Natural killer cell (primary cell): Measurements from ENCODE around the gene SHROOM3. TPM values are rescaled to one million over a fixed set of nuclear protein-coding genes. Genes with fewer than 3 reads are reported as not detected.

Experiments used
- ATAC-seq, 3 donors: fragments of 150-1000 bp in 2 of 3; fragments of 200-7000 bp in 1 of 3; cut with Tn5 transposase; 1 replicate in 1 of 3; 2 replicates in 2 of 3; pipeline ENCODE4 v1.10.0; 2021; ENCODE audit warnings: mild to moderate bottlenecking in 2 of 3, moderate library complexity in 2 of 3
- DNase-seq, 2 donors: peaks; one replicate each; pipeline versions ENCODE4 v3.0.0 to v3.0.0-alpha.2; 2013 to 2021; ENCODE audit warnings: mixed read lengths in 1 of 2
- H3K27ac ChIP-seq: one replicate; pipeline ENCODE4 v1.5.1; 2013; ENCODE audit warnings: mild to moderate bottlenecking, low read length
- H3K27me3 ChIP-seq: one replicate; pipeline ENCODE4 v1.6.1; 2013; ENCODE audit warnings: low read length; ENCODE audit not compliant: control insufficient read depth, insufficient read depth
- H3K36me3 ChIP-seq: one replicate; pipeline ENCODE4 v1.6.1; 2013; ENCODE audit warnings: low read length; ENCODE audit not compliant: control insufficient read depth, insufficient read depth
- H3K4me1 ChIP-seq: one replicate; pipeline ENCODE4 v1.6.1; 2013; ENCODE audit warnings: low read length; ENCODE audit not compliant: control insufficient read depth, insufficient read depth
- H3K4me3 ChIP-seq: one replicate; pipeline ENCODE4 v1.5.1; 2013; ENCODE audit warnings: low read length
- H3K9me3 ChIP-seq: one replicate; pipeline ENCODE4 v1.6.1; 2013; ENCODE audit warnings: low read length; ENCODE audit not compliant: control insufficient read depth, insufficient read depth
- H3K27ac Mint-ChIP-seq, 2 donors: one replicate each; pipeline ENCODE4 v1.8.0; 2022; ENCODE audit warnings: mild to moderate bottlenecking in 2 of 2, mixed read lengths in 2 of 2, moderate library complexity in 1 of 2
- H3K27me3 Mint-ChIP-seq, 2 donors: one replicate each; pipeline ENCODE4 v1.8.0; 2022; ENCODE audit warnings: low read depth in 2 of 2, mixed read lengths in 2 of 2
- H3K36me3 Mint-ChIP-seq: one replicate; pipeline ENCODE4 v1.8.0; 2022; ENCODE audit warnings: mixed read lengths
- H3K4me1 Mint-ChIP-seq, 2 donors: one replicate each; pipeline ENCODE4 v1.8.0; 2022; ENCODE audit warnings: mixed read lengths in 2 of 2
- H3K4me3 Mint-ChIP-seq: one replicate; pipeline ENCODE4 v1.8.0; 2022; ENCODE audit warnings: mild to moderate bottlenecking, moderate library complexity, mixed read lengths
- H3K9me3 Mint-ChIP-seq, 2 donors: one replicate each; pipeline ENCODE4 v1.8.0; 2022; ENCODE audit warnings: mixed read lengths in 2 of 2
- WGBS: methylation state at CpG from one replicate; pipeline ENCODE4 v1.1.7; 2013; ENCODE audit warnings: missing lambda C conversion rate; ENCODE audit not compliant: insufficient coverage; 5-methylcytosine and 5-hydroxymethylcytosine counted together
- intact Hi-C: fragments of 100-400 bp; cut with micrococcal nuclease; formaldehyde crosslinking; loops from one replicate; pipeline ENCODE4 v1.14.2; 2022
- total RNA-seq, 4 donors: library from RNA; stranded (reverse); fragments of 120-200 nt in 1 of 4; gene quantifications; one replicate each; pipeline versions ENCODE4 v1.2.3 to v1.2.4, GENCODE V29; 2013 to 2022
- TF ChIP-seq, protein P1 (sequence below): fragments of 200-600 bp; IDR thresholded peaks from one replicate; pipeline ENCODE4 v1.8.0; 2022; ENCODE audit warnings: antibody characterized with exemption

SHROOM3 gene
- total RNA-seq, 3 donors from 2014 or later (not counting 1 experiment from before 2014, with no cell fraction given) = 0.63 TPM; not detected in 2

DNA sequence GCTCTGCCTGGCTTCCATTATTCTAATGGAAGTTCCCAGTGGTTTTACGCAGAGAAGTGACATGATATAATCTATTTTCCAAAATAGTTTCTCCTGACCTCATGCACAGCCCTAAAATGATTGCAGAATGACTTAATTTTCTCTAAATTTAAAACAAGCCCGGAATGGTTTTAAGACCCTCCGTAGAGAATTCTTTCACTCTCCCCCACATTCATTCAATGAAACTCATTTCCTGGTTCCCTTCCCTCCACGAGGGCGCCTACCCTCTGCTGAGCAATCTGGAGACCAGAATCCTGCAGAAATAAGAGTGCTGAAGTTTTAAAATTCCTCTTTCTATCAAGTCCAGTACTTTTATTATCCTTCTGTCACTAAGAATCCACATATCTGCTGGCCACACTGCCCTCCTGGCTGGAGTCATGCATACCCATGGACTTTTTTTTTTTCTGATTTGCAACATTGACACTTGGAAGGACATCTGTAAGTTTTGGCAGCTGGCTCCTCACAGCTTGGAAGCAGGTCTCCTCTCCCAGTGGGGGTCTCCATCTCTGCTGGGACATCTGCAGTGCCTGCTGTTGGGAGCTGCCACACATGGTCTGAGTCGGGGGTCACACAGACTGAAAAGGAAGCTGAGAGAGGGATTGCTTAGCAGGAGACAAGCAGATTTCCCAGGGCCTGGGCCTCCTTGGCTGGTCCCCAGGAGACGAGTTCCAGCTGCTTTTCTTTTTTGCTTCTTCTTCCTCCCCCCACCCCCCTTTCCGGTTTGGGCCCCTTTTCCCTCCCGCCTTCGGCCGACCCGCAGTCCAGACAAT is 376.8 kb downstream of the SHROOM3 start:
- Mint-ChIP-seq H3K27me3 (peaks cover 0 to 14% of the 10 kb centered on the region in 2 donors), H3K36me3 (no peaks in the 10 kb centered on the region), H3K27ac (no peak overlapping the region), H3K4me1 (no peaks in the 10 kb centered on the region), H3K4me3 (no peak overlapping the region), H3K9me3 (no peaks in the 10 kb centered on the region)
- Histone ChIP-seq H3K4me3 (no peak overlapping the region), H3K27ac (no peak overlapping the region), H3K27me3 (no peaks in the 10 kb centered on the region), H3K9me3 (no peaks in the 10 kb centered on the region), H3K4me1 (no peaks in the 10 kb centered on the region), H3K36me3 (no peaks in the 10 kb centered on the region)
- ATAC-seq (no peak), DNase-seq (no peak)
- WGBS = 60% methylated on average over 8 of the region's 12 CpGs
- intact Hi-C loops = no loop called here
- TF ChIP-seq, protein P1, sequence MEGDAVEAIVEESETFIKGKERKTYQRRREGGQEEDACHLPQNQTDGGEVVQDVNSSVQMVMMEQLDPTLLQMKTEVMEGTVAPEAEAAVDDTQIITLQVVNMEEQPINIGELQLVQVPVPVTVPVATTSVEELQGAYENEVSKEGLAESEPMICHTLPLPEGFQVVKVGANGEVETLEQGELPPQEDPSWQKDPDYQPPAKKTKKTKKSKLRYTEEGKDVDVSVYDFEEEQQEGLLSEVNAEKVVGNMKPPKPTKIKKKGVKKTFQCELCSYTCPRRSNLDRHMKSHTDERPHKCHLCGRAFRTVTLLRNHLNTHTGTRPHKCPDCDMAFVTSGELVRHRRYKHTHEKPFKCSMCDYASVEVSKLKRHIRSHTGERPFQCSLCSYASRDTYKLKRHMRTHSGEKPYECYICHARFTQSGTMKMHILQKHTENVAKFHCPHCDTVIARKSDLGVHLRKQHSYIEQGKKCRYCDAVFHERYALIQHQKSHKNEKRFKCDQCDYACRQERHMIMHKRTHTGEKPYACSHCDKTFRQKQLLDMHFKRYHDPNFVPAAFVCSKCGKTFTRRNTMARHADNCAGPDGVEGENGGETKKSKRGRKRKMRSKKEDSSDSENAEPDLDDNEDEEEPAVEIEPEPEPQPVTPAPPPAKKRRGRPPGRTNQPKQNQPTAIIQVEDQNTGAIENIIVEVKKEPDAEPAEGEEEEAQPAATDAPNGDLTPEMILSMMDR = no peak

DNA sequence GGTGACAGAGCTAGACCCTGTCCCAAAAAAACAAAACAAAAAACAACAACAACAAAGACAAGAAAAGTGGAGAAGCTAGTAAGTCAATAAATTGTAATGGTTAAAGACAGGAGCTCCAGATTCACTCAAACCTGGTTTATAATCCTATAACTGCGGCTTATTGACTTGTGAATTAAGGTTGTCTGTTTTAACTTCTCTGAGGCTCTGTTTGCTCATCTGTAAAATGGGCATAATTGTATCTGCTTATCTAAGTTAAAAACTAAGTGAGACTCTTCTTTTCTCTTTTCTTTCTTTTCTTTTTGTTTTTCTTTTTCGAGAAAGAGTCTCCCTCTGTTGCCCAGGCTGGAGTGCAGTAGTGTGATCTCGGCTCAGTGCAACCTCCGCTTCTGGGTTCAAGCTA is 378.0 kb downstream of the SHROOM3 start:
- Histone ChIP-seq H3K4me1 (no peaks in the 10 kb centered on the region), H3K9me3 (no peaks in the 10 kb centered on the region), H3K4me3 (no peak overlapping the region), H3K36me3 (no peaks in the 10 kb centered on the region), H3K27ac (no peak overlapping the region), H3K27me3 (no peaks in the 10 kb centered on the region)
- H3K27me3 Mint-ChIP-seq = peaks cover 3 to 6% of the 10 kb centered on the region in 2 donors
- DNase-seq = no peak
- intact Hi-C loops = no loop called here
- H3K4me1 Mint-ChIP-seq = no peaks in the 10 kb centered on the region
- 87% methylated on average over 3 of the region's 4 CpGs for WGBS
- ATAC-seq = no peak
- no peak overlapping the region for H3K4me3 Mint-ChIP-seq
- no peaks in the 10 kb centered on the region for H3K36me3 Mint-ChIP-seq
- H3K9me3 Mint-ChIP-seq = no peaks in the 10 kb centered on the region
- TF ChIP-seq, protein P1 = no peak
- H3K27ac Mint-ChIP-seq = no peak overlapping the region

DNA sequence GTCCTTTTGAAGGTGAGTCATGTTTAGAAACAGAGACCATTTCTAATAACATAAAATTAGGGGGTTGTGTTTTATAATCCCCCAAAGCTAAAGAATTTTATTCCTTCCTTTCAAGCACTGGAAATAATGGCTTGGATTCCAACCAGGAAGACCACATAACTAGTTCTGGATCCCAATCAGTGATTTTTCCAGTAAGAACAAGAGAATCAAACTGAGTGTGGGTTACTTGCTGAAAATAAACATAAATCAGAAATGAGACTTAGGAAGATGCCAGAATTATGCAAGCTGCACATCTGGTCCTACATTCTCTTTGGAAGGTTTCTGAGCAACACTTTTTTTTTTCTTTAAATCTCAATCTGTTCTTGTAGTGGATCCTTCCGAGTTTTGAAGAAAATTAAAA is 386.6 kb downstream of the SHROOM3 start:
- intact Hi-C loops = no loop called here
- Mint-ChIP-seq H3K36me3 (peaks cover 19% of the 10 kb centered on the region), H3K4me3 (no peak overlapping the region), H3K9me3 (peaks cover 2% of the 10 kb centered on the region in 2 donors), H3K27me3 (peaks cover 19 to 36% of the 10 kb centered on the region in 2 donors), H3K4me1 (no peaks in the 10 kb centered on the region), H3K27ac (no peak overlapping the region)
- Histone ChIP-seq H3K27ac (no peak overlapping the region), H3K4me3 (no peak overlapping the region), H3K27me3 (peaks cover 2% of the 10 kb centered on the region), H3K4me1 (no peaks in the 10 kb centered on the region), H3K36me3 (no peaks in the 10 kb centered on the region), H3K9me3 (no peaks in the 10 kb centered on the region)
- ATAC-seq = no peak
- no peak for DNase-seq
- no CpG with 5 or more reads among the region's 1 CpG for WGBS
- TF ChIP-seq, protein P1 = no peak

DNA sequence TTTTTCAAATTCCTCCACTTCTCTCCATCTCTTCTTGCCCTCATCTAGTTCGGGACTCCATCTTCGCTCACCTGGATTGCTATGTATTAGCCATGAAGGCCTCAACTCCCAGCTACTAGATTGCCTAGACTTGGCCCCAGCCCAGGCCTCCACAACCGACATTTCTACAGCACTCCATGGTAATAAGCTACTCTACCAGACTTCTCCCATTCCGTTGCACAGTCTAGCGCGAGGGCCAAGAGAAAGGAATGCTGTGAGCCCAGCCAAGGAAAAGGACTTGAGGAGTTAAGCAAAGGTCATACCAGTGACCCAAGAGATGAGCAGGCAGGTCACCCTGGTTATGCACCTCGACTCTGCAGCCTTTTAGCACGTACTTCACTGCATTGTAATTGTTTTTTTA is 387.3 kb downstream of the SHROOM3 start:
- Histone ChIP-seq H3K4me3 (no peak overlapping the region), H3K27me3 (peaks cover 2% of the 10 kb centered on the region), H3K4me1 (no peaks in the 10 kb centered on the region), H3K9me3 (no peaks in the 10 kb centered on the region), H3K27ac (no peak overlapping the region), H3K36me3 (no peaks in the 10 kb centered on the region)
- Mint-ChIP-seq H3K9me3 (peaks cover 2% of the 10 kb centered on the region in 2 donors), H3K27ac (no peak overlapping the region), H3K27me3 (peaks cover 17 to 36% of the 10 kb centered on the region in 2 donors), H3K4me3 (no peak overlapping the region), H3K4me1 (no peaks in the 10 kb centered on the region), H3K36me3 (peaks cover 19% of the 10 kb centered on the region)
- DNase-seq (no peak), ATAC-seq (no peak)
- 82% methylated on average over 7 of the region's 8 CpGs for WGBS
- TF ChIP-seq, protein P1 = no peak
- intact Hi-C loops = no loop called here
